ENCODE data around the gene SOSTDC1.
A peak's percentile ranks its signal among the peaks of the same experiment; 100 is the strongest.

The SOSTDC1 gene

GRCh38 chr7:16465469-16466361 lies at the start of gene SOSTDC1:
TSS of gene SOSTDC1 (minus strand) at chr7:16465738. CDS start at chr7:16465668, 70 bp downstream.
- no peaks in the 10 kb centered on the region for H3K4me1 ChIP-seq (ENCODE audit: insufficient read depth, low read length, poor library complexity, severe bottlenecking)
- H3K4me3 ChIP-seq (ENCODE audit: low read length, poor library complexity, severe bottlenecking): no peak within 1 kb of the TSS
- H3K9me3 ChIP-seq (ENCODE audit: insufficient read depth, low read depth, low read length): no peaks in the 10 kb centered on the region
- no peaks in the 10 kb centered on the region for H4K20me1 ChIP-seq (ENCODE audit: insufficient read depth, low read length, poor library complexity, severe bottlenecking)
- H3K79me2 ChIP-seq (ENCODE audit: insufficient read depth, low read length): no peaks in the 10 kb centered on the region
- no peak within 1 kb of the TSS for H3K9ac ChIP-seq (ENCODE audit: low read depth, low read length, poor library complexity, severe bottlenecking)
- no peak for TF ChIP-seq EZH2phosphoT487 (IDR thresholded peaks at IDR 0.05; ENCODE audit: borderline replicate concordance)
- TF ChIP-seq, protein P1, sequence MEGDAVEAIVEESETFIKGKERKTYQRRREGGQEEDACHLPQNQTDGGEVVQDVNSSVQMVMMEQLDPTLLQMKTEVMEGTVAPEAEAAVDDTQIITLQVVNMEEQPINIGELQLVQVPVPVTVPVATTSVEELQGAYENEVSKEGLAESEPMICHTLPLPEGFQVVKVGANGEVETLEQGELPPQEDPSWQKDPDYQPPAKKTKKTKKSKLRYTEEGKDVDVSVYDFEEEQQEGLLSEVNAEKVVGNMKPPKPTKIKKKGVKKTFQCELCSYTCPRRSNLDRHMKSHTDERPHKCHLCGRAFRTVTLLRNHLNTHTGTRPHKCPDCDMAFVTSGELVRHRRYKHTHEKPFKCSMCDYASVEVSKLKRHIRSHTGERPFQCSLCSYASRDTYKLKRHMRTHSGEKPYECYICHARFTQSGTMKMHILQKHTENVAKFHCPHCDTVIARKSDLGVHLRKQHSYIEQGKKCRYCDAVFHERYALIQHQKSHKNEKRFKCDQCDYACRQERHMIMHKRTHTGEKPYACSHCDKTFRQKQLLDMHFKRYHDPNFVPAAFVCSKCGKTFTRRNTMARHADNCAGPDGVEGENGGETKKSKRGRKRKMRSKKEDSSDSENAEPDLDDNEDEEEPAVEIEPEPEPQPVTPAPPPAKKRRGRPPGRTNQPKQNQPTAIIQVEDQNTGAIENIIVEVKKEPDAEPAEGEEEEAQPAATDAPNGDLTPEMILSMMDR (conservative IDR thresholded peaks at IDR 0.05; ENCODE audit: low read length): no peak
- no peaks in the 10 kb centered on the region for H3K27me3 ChIP-seq (ENCODE audit: insufficient read depth, low read length, poor library complexity, severe bottlenecking)
- no peaks in the 10 kb centered on the region for H3K9me2 ChIP-seq (replicated peaks; ENCODE audit: low read depth, low read length)
- no peak within 1 kb of the TSS for H3K4me2 ChIP-seq (ENCODE audit: low read depth, low read length, poor library complexity, severe bottlenecking)
- no peaks in the 10 kb centered on the region for H3K36me3 ChIP-seq (ENCODE audit: insufficient read depth, low read length)
- H3F3A ChIP-seq (ENCODE audit: low read depth): no peaks in the 10 kb centered on the region
- H2AFZ ChIP-seq (ENCODE audit: low read length): peak within 1 kb of the TSS; percentile 47

DNA sequence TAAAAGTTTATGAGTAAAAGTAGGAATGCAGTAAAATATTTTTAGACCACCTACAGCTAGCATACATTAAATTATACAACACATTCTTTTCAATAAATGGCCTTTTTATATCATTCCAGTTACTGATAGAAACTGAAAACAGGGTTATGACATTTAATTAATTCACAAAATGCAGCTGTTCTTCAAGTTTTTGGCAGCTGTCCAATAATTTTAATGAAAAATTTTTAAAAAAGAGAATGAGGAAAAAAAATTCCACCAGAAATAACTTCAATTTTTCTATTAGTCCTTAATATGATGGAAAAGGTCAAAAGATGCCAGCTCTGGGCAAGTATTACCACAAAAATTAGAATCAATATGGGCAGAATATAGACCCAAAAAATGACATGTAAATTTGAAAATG lies 49.2 kb upstream of the SOSTDC1 start:
- Histone ChIP-seq H3K9me3 (ENCODE audit: insufficient read depth, low read depth, low read length) (no peaks in the 10 kb centered on the region), H3K79me2 (ENCODE audit: insufficient read depth, low read length) (no peaks in the 10 kb centered on the region), H3K36me3 (ENCODE audit: insufficient read depth, low read length) (no peaks in the 10 kb centered on the region), H4K20me1 (ENCODE audit: insufficient read depth, low read length, poor library complexity, severe bottlenecking) (no peaks in the 10 kb centered on the region), H3K4me2 (ENCODE audit: low read depth, low read length, poor library complexity, severe bottlenecking) (no peak overlapping the region), H3K9ac (ENCODE audit: low read depth, low read length, poor library complexity, severe bottlenecking) (no peak overlapping the region), H3K9me2 (replicated peaks; ENCODE audit: low read depth, low read length) (no peaks in the 10 kb centered on the region), H2AFZ (ENCODE audit: low read length) (no peak overlapping the region), H3F3A (ENCODE audit: low read depth) (no peaks in the 10 kb centered on the region), H3K27me3 (ENCODE audit: insufficient read depth, low read length, poor library complexity, severe bottlenecking) (no peaks in the 10 kb centered on the region), H3K4me1 (ENCODE audit: insufficient read depth, low read length, poor library complexity, severe bottlenecking) (no peaks in the 10 kb centered on the region), H3K4me3 (ENCODE audit: low read length, poor library complexity, severe bottlenecking) (no peak overlapping the region)
- TF ChIP-seq, protein P1 (conservative IDR thresholded peaks at IDR 0.05; ENCODE audit: low read length): no peak
- no peak for TF ChIP-seq EZH2phosphoT487 (IDR thresholded peaks at IDR 0.05; ENCODE audit: borderline replicate concordance)

GRCh38 chr7:16514271-16514670 lies 48.7 kb upstream of the SOSTDC1 start:
- Histone ChIP-seq H3F3A (ENCODE audit: low read depth) (no peaks in the 10 kb centered on the region), H3K9ac (ENCODE audit: low read depth, low read length, poor library complexity, severe bottlenecking) (no peak overlapping the region), H3K36me3 (ENCODE audit: insufficient read depth, low read length) (no peaks in the 10 kb centered on the region), H3K4me3 (ENCODE audit: low read length, poor library complexity, severe bottlenecking) (no peak overlapping the region), H3K27me3 (ENCODE audit: insufficient read depth, low read length, poor library complexity, severe bottlenecking) (no peaks in the 10 kb centered on the region), H3K4me2 (ENCODE audit: low read depth, low read length, poor library complexity, severe bottlenecking) (no peak overlapping the region), H4K20me1 (ENCODE audit: insufficient read depth, low read length, poor library complexity, severe bottlenecking) (no peaks in the 10 kb centered on the region), H3K9me3 (ENCODE audit: insufficient read depth, low read depth, low read length) (no peaks in the 10 kb centered on the region), H2AFZ (ENCODE audit: low read length) (no peak overlapping the region), H3K4me1 (ENCODE audit: insufficient read depth, low read length, poor library complexity, severe bottlenecking) (no peaks in the 10 kb centered on the region), H3K9me2 (replicated peaks; ENCODE audit: low read depth, low read length) (no peaks in the 10 kb centered on the region), H3K79me2 (ENCODE audit: insufficient read depth, low read length) (no peaks in the 10 kb centered on the region)
- TF ChIP-seq, protein P1 (conservative IDR thresholded peaks at IDR 0.05; ENCODE audit: low read length): no peak
- no peak for TF ChIP-seq EZH2phosphoT487 (IDR thresholded peaks at IDR 0.05; ENCODE audit: borderline replicate concordance)

Data from Loucy (cell line).